H9 (cell line): ENCODE data around the gene ABLIM1. TPM values are rescaled to one million over a fixed set of nuclear protein-coding genes. Genes with fewer than 3 reads are reported as not detected.

ENCODE experiments used
- DNase-seq: peaks from one replicate; pipeline ENCODE4 v3.0.0-alpha.2; 2017
- H2AFZ ChIP-seq: one replicate; pipeline ENCODE4 v1.6.1; 2013; ENCODE audit warnings: mild to moderate bottlenecking, low read length, control low read depth, moderate library complexity
- H2AK5ac ChIP-seq: 2 replicates; pipeline ENCODE4 v1.6.1; 2013; ENCODE audit warnings: low read length, control low read depth, mixed read lengths; ENCODE audit not compliant: insufficient read length
- H2BK120ac ChIP-seq: one replicate; pipeline ENCODE4 v1.6.1; 2013; ENCODE audit warnings: low read depth, mild to moderate bottlenecking, low read length, control low read depth, inconsistent platforms; ENCODE audit not compliant: poor library complexity, severe bottlenecking
- H2BK12ac ChIP-seq: 2 replicates; pipeline ENCODE4 v1.6.1; 2013; ENCODE audit warnings: low read length, control low read depth, mixed read lengths, low read depth; ENCODE audit not compliant: insufficient read length
- H2BK15ac ChIP-seq: 2 replicates; pipeline ENCODE4 v1.6.1; 2013; ENCODE audit warnings: low read depth, low read length, control low read depth
- H2BK20ac ChIP-seq: one replicate; pipeline ENCODE4 v1.6.1; 2013; ENCODE audit warnings: low read depth, mild to moderate bottlenecking, low read length, control low read depth, inconsistent platforms; ENCODE audit not compliant: poor library complexity, severe bottlenecking
- H2BK5ac ChIP-seq: 2 replicates; pipeline ENCODE4 v1.6.1; 2013; ENCODE audit warnings: low read length, control low read depth, mixed read lengths; ENCODE audit not compliant: insufficient read length
- H3K14ac ChIP-seq: 2 replicates; pipeline ENCODE4 v1.6.1; 2013; ENCODE audit warnings: low read length, control low read depth; ENCODE audit not compliant: insufficient read depth
- H3K18ac ChIP-seq: 2 replicates; pipeline ENCODE4 v1.6.1; 2013; ENCODE audit warnings: low read depth, mild to moderate bottlenecking, mixed read lengths, low read length, control low read depth; ENCODE audit not compliant: insufficient read length
- H3K23ac ChIP-seq: 2 replicates; pipeline ENCODE4 v1.6.1; 2013; ENCODE audit warnings: low read length, control low read depth, mixed read lengths, low read depth; ENCODE audit not compliant: insufficient read length
- H3K23me2 ChIP-seq: 2 replicates; pipeline ENCODE4 v1.6.1; 2013; ENCODE audit warnings: low read depth, mild to moderate bottlenecking, mixed read lengths, low read length, control low read depth; ENCODE audit not compliant: insufficient read length, poor library complexity, severe bottlenecking
- H3K27ac ChIP-seq: 2 replicates; pipeline ENCODE4 v1.5.1; 2013; ENCODE audit warnings: low read length, control low read depth, mixed read lengths, low read depth; ENCODE audit not compliant: insufficient read length
- H3K27me3 ChIP-seq: 2 replicates; pipeline ENCODE4 v1.6.1; 2013; ENCODE audit warnings: low read length, control low read depth, inconsistent platforms; ENCODE audit not compliant: insufficient read depth
- H3K4ac ChIP-seq: 2 replicates; pipeline ENCODE4 v1.6.1; 2013; ENCODE audit warnings: low read depth, mild to moderate bottlenecking, control low read depth, inconsistent platforms, low read length, moderate library complexity
- H3K4me1 ChIP-seq: 2 replicates; pipeline ENCODE4 v1.6.1; 2013; ENCODE audit warnings: low read length, control low read depth, inconsistent platforms; ENCODE audit not compliant: insufficient read depth
- H3K4me2 ChIP-seq: 2 replicates; pipeline ENCODE4 v1.6.1; 2013; ENCODE audit warnings: low read length, control low read depth, mixed read lengths; ENCODE audit not compliant: insufficient read length, insufficient read depth
- H3K56ac ChIP-seq: 2 replicates; pipeline ENCODE4 v1.6.1; 2013; ENCODE audit warnings: low read depth, mild to moderate bottlenecking, mixed read lengths, low read length, control low read depth; ENCODE audit not compliant: insufficient read length
- H3K79me1 ChIP-seq: 2 replicates; pipeline ENCODE4 v1.6.1; 2013; ENCODE audit warnings: low read depth, mild to moderate bottlenecking, moderate library complexity, low read length, control low read depth, inconsistent platforms; ENCODE audit not compliant: insufficient read depth, poor library complexity, severe bottlenecking
- H3K79me2 ChIP-seq: 2 replicates; pipeline ENCODE4 v1.6.1; 2013; ENCODE audit warnings: low read length, control low read depth, inconsistent platforms; ENCODE audit not compliant: insufficient read depth
- H3K9ac ChIP-seq: 2 replicates; pipeline ENCODE4 v1.6.1; 2013; ENCODE audit warnings: low read length, control low read depth, mixed read lengths; ENCODE audit not compliant: insufficient read length; ENCODE audit errors: extremely low read depth
- H3K9me3 ChIP-seq: one replicate; pipeline ENCODE4 v1.6.1; 2013; ENCODE audit warnings: low read depth, low read length, inconsistent platforms; ENCODE audit not compliant: control insufficient read depth
- H3T11ph ChIP-seq: one replicate; pipeline ENCODE4 v1.6.1; 2013; ENCODE audit warnings: mild to moderate bottlenecking, low read length, control low read depth, inconsistent platforms
- H4K20me1 ChIP-seq: one replicate; pipeline ENCODE4 v1.6.1; 2013; ENCODE audit not compliant: control insufficient read depth, insufficient read length, insufficient read depth
- H4K5ac ChIP-seq: 2 replicates; pipeline ENCODE4 v1.6.1; 2013; ENCODE audit warnings: low read depth, mild to moderate bottlenecking, mixed read lengths, low read length, control low read depth; ENCODE audit not compliant: insufficient read length
- H4K8ac ChIP-seq: replicated peaks from 2 replicates; pipeline ENCODE4 v1.6.1; 2013; ENCODE audit warnings: low read length, control low read depth, mixed read lengths, low read depth; ENCODE audit not compliant: insufficient read length
- H4K91ac ChIP-seq: 2 replicates; pipeline ENCODE4 v1.6.1; 2013; ENCODE audit warnings: low read depth, mild to moderate bottlenecking, moderate library complexity, mixed read lengths, low read length, control low read depth; ENCODE audit not compliant: insufficient read length
- H3K27ac Mint-ChIP-seq, 3 experiments: 2 replicates in 2 of 3; 3 replicates in 1 of 3; pipeline ENCODE4 v1.8.0; 2020 to 2021; ENCODE audit warnings: mixed read lengths in 3 of 3, mild to moderate bottlenecking in 1 of 3, moderate library complexity in 1 of 3
- H3K27me3 Mint-ChIP-seq: 2 replicates; pipeline ENCODE4 v1.8.0; 2021; ENCODE audit warnings: low read depth, mild to moderate bottlenecking, moderate library complexity, mixed read lengths
- H3K36me3 Mint-ChIP-seq, 3 experiments: 2 replicates in 2 of 3; 3 replicates in 1 of 3; pipeline ENCODE4 v1.8.0; 2020 to 2021; ENCODE audit warnings: low read depth in 3 of 3, mixed read lengths in 3 of 3; ENCODE audit not compliant: insufficient read depth in 1 of 3
- H3K4me1 Mint-ChIP-seq, 2 experiments: 2 replicates each; pipeline ENCODE4 v1.8.0; 2020; ENCODE audit warnings: mixed read lengths in 2 of 2
- H3K4me3 Mint-ChIP-seq, 2 experiments: 2 replicates in 1 of 2; 3 replicates in 1 of 2; pipeline ENCODE4 v1.8.0; 2020 to 2021; ENCODE audit warnings: mild to moderate bottlenecking in 2 of 2, mixed read lengths in 2 of 2, moderate library complexity in 1 of 2
- H3K9me3 Mint-ChIP-seq, 2 experiments: 2 replicates in 1 of 2; 3 replicates in 1 of 2; pipeline ENCODE4 v1.8.0; 2020; ENCODE audit warnings: mild to moderate bottlenecking in 2 of 2, mixed read lengths in 2 of 2, moderate library complexity in 1 of 2
- CTCF ChIP-seq: fragments of 200-600 bp; sonication (generic); conservative IDR thresholded peaks from 3 replicates; pipeline ENCODE4 v1.8.0; 2021; ENCODE audit warnings: antibody characterized with exemption, mild to moderate bottlenecking
- WGBS: extraction: QIAGEN DNeasy Blood & Tissue Kit; methylation state at CpG from one replicate; pipeline ENCODE4 v1.1.7; 2013; ENCODE audit warnings: missing lambda C conversion rate, low lambda C conversion rate, mixed read lengths; ENCODE audit not compliant: insufficient read length; ENCODE audit errors: extremely low coverage; 5-methylcytosine and 5-hydroxymethylcytosine counted together
- total RNA-seq: library from RNA; stranded (reverse); gene quantifications from 2 replicates; pipeline ENCODE4 v1.2.1, GENCODE V29; 2021

The ABLIM1 gene
- total RNA-seq, 1 experiment from 2014 or later = 32.1 TPM

GRCh38 chr10:114508376-114508775 lies 149.7 kb downstream of the ABLIM1 start:
- no peaks in the 10 kb centered on the region; the same call in 1 of the 2 replicates for H3K79me2 ChIP-seq
- no peak overlapping the region for H2AFZ ChIP-seq
- H3K27ac ChIP-seq = no peak overlapping the region
- H4K8ac ChIP-seq = no peak overlapping the region
- peaks cover 3% of the 10 kb centered on the region; the same call in 1 of the 2 replicates for H3K4me1 ChIP-seq
- no peak overlapping the region for H2BK12ac ChIP-seq
- H3K18ac ChIP-seq = no peak overlapping the region
- no peaks in the 10 kb centered on the region for H3K27me3 Mint-ChIP-seq
- H3K79me1 ChIP-seq = no peaks in the 10 kb centered on the region
- no peak for TF ChIP-seq CTCF
- no peak overlapping the region for H2BK20ac ChIP-seq
- H3K4me1 Mint-ChIP-seq = peaks cover 18 to 19% of the 10 kb centered on the region in 2 experiments
- H3K14ac ChIP-seq = no peak overlapping the region
- H2BK15ac ChIP-seq = no peak overlapping the region
- H2BK5ac ChIP-seq = no peak overlapping the region
- H4K20me1 ChIP-seq = no peaks in the 10 kb centered on the region
- H3K9me3 ChIP-seq = no peaks in the 10 kb centered on the region
- no peaks in the 10 kb centered on the region for H3K27me3 ChIP-seq
- H3K56ac ChIP-seq = no peak overlapping the region
- H3K36me3 Mint-ChIP-seq = peaks cover 0 to 5% (median 0%) of the 10 kb centered on the region in 3 experiments; a peak in 1 of 7 replicates
- no peak overlapping the region for H3K23ac ChIP-seq
- no peak overlapping the region for H4K5ac ChIP-seq
- no peak for DNase-seq
- no peaks in the 10 kb centered on the region for H3K23me2 ChIP-seq
- H3T11ph ChIP-seq = no peak overlapping the region
- WGBS = no CpG with 5 or more reads among the region's 3 CpGs
- no peak overlapping the region for H3K4me3 Mint-ChIP-seq
- H3K9me3 Mint-ChIP-seq = no peaks in the 10 kb centered on the region
- no peak overlapping the region for H3K4ac ChIP-seq
- H3K4me2 ChIP-seq = no peak overlapping the region
- H3K9ac ChIP-seq = no peak overlapping the region
- no peak overlapping the region for H3K27ac Mint-ChIP-seq
- no peak overlapping the region for H4K91ac ChIP-seq
- H2BK120ac ChIP-seq = no peak overlapping the region
- H2AK5ac ChIP-seq = no peak overlapping the region
